Iris pigment epithelial cell (primary cell): ENCODE results near the gene PRCC.

Source experiments
- DNase-seq: peaks from one replicate; pipeline ENCODE4 v3.0.0-alpha.2; 2011; ENCODE audit warnings: low read depth

Gene PRCC

DNA sequence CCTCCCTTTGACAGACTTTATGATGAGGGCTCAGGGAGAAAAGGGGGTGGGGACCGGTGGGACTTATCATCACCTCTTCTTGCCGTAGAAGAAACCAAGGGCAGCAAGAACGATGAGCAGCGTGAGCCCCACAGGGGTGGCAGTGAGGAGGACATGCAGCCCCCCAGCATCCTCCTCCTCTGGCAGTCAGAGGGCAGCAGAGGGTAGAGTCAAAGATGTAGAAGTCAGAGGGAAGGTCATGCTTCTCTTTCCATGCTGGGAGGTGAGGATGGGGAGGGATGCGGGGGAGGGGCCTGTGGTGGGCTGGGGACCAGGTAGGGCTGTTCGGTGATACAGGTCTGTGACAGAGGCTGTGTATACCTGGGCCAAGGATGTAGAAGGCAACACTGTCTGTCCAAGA, 76.8 kb downstream of the PRCC start:
- DNase-seq = no peak

- DNase-seq = no peak
Measured at GRCh38 chr1:156844638-156845037, 77.3 kb downstream of the PRCC start.

DNA sequence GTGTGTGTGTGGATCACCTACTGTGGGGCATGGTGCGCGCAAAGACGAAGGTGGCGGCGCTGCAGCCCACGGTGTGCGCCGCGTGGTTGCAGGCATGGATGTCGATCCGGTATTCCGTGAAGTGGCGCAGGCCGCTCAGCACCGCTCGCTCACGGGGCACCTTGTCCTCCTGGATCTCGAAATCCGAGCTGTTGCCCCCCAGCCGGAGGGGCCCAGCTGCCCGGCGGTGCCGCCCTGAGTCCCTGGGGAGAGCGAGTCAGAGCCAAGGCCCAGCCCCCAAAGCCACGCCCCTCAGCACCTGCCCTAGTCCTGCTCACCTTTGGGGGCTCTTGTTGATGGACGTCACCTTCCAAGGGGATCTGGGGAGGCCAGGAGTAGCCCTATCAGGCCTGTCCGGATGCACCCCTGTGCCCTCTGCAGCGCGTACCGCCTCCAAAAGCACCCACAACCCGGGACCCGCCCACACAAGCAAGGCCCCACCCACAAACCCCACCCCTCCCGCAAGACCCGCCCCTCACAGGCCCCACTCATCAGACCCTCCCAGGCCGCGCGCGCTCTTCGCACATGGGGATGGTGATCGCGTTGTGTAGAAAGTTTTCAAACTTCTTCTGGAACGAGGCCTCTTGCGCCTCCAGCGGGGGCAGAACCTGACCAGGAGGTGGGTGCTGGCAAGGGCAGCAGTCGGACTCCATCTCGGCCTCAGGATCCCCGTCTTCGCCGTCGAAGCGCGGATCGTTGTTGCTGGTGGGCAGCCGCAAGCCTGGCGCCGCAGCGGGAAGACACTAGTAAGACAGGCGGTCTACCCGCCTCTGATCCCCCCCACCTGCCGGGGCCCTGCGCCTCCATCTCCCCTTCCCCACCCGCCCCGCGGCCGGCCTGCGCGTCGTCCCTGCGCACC, 78.0 kb downstream of the PRCC start:
- DNase-seq = no peak

GRCh38 chr1:156845953-156846545, 78.7 kb downstream of the PRCC start:
- DNase-seq = no peak

DNA sequence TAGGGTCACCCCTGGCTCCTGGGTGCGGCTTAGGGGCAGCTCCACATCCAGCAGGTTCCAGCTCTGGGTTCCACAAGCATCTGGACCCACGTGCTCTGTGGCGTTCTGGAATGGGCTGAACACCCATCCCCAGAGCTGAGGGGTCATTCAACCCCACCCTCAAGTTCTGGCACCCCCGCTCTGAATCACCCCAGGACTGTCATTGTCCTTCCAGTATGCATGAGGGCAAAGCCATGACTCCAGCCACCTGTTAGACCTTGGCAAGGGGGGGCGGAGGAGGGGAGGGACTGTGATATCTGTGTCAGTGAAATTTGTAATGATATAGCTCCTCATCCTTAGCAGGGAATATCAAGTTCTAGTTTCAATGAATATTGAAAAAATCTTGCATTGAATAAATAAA, 79.3 kb downstream of the PRCC start:
- no peak for DNase-seq

DNA sequence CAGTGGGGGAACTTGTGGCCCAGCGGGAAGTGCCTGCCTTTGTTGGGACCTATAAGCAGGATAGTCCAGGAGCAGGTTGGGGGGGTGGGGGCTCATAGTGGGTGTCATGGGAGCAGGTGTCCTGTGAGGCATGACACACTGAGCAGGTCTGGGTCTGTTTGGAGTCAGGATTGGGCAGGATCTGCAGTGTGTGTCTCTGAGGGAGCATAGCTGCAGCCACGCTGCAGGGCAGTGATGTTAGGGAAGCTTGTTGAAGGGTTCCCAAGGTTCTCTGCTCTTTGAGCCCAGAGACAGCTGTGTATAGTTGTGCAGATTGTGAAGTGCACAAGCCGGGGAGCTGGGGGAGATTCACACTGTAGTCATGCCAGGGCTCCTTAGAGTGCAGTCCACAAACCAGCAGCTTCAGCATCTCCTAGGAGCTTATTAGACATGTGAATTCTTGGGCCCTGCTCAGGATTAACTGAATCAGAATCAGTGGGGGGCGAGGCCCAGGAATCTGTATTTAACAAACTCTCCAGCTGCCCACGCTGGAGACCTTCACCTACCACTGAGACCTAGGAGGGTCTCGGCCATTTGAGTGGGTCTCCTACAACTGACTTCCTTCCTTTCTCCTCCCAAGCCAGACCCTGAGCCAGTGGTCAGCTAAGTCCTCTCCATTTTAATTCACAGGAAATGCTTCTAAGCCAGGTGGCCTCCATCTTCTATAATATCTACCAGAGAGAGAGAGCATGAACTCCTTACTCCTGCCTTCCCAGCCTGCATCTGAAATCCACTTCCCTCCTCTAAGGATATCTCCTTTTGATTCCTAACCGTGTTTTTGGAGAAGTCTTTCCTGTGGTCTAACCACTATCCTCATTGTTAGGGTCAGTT, 80.5 kb downstream of the PRCC start:
- no peak for DNase-seq

GRCh38 chr1:156848461-156849150, 81.3 kb downstream of the PRCC start:
- DNase-seq = no peak

DNA sequence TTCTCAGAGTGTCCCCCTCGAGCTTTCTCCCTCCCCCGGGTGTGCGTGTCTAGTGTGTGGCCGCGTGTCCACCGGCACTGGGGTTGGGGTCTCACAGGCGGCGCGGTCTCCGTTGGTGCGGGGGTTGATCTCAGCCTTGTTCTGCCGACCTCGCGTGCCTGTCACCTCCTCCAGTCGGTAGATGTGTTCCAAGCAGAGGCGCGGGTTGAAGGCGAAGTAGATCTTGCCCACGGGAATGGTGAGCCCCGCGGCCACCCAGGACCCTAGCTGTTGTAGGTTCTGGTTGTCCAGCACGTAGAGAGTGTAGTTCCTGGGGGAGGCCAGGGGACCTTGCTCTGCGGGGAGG, 81.8 kb downstream of the PRCC start:
- no peak for DNase-seq
